ENCODE results near the gene INAVA. TPM values are rescaled to one million over a fixed set of nuclear protein-coding genes. Genes with fewer than 3 reads are reported as not detected.

The INAVA gene
- total RNA-seq, 1 donor from 2014 or later: 54.8 TPM

DNA sequence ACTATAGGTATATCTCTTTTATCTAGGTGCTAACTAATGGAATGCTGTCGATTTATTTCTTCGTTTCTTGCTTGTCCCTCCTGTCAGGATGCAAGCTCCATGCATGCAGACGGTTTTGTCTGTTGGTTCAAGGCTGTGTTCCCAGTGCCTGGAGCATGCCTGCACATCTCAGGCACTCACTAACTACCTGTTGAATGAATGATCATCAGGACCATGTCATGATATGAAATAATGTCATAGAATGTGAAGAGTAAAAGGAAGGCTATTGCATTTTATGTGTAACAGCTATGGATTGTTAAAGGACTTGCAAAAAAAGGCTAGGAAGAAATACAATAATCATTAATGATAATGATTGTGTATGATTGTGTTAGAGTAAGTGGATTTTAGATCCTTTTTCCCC lies 17.7 kb upstream of the INAVA start:
- no peak for ATAC-seq

GRCh38 chr1:200877839-200878551 lies 16.7 kb upstream of the INAVA start:
- ATAC-seq: peak; percentile 49

DNA sequence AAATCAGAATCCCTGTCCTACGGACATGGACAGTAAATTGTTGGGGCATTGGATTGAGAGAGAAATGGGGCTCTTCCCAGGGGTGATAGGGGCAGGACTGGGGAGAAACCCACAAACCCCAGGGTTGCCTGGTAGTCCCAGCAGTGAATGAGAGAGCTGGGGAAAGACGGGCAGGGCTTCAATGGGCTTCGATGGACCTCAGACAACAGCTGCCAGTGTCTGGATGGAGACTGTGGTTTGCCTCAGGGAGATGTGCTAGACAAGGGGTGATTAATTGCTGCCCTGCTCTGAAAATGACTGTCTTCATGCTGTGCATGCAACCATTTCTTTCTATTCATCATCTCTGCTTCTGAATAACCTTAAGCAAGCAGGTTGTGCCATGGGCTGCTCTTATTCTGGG lies 14.5 kb upstream of the INAVA start:
- ATAC-seq: no peak

DNA sequence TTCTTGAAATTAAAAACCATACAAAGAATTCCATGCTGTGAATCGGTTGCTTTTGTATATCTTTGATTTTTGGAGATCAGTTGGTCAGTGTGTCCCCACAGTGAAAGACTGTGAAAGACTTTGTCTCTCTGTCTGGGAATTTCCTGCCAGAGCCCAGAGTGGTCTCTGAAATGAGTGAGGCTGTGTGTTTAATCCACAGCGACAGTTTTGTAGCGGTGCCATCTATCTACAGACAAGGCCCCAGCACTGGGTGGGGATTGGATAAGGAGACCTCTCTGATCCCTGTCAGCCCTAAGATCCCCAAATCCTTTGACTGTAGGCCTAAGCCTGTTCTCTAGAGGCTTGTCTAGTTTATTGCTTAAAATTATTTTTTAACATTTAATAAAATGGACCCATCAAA lies 11.6 kb upstream of the INAVA start:
- ATAC-seq: no peak

DNA sequence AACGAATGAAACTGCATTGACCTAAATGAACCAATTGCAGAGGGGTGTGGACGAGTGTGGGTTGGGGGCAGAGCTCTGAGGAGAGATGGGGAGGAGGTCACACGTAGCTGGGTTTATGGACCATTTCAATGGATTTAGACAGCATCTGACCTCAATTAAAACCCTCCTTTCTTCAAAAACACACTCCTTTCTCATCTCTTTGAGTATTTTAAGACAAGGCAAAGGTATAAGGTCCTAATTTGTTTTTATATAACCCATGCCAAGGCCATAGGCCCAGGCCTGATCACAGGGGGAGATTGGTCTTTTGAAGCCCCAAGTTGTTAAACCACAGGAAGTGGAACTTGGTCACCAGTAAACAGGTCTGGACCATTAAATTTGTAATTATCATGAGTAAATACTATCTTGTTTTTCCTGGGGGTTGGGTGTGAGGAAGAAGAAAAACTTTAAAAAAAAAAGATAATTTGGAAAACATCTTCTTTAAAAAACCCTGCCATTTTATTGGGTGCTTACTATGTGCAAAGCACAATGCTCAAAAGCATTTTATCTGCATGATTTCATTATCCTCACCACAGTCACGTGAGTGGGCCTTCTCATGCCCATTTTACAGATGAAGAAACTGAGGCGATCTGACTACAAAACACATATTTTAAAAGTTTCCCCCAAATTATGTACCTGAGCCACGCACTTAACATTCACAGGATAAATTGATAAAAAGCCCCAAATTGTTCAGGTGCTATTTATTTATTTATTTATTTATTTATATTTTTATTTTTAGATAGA lies 8.9 kb upstream of the INAVA start:
- ATAC-seq: no peak

DNA sequence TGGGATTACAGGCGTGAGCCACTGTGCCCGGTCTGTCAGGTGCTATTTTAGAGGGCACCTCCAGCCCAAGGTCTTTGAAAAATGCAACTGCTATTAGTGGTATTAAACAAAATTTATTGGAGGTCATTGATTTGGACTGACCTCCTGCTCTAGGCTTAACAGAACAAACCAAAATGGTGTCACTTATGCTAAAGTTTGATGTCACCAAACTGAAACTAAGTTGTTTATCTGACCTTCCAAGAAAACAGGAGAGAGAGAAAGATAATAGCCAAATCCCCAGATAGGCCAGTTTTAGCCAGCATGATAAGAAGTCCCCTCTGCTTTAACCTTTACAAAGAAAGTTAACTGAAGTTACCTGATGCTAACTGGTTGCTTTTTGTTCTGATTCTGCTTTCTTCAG lies 8.1 kb upstream of the INAVA start:
- no peak for ATAC-seq

DNA sequence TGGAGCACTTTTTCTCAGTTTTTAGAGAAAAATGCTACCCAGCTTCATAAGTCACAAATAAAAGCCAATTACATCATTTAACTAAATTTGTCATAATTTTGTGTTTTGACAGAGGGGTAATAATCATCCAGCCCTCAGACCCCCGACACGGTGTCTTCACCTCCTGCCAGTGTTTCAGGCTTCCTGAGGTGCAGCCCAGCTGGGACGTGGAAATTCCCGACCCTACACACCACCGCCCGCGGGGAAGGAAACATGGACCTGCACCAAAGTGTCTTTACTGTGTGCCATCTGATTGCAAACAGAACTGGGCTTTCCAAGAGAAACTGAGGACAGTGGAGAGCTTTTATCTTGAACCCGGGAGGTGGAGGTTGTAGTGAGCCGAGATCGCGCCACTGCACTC lies 7.7 kb upstream of the INAVA start:
- no peak for ATAC-seq

DNA sequence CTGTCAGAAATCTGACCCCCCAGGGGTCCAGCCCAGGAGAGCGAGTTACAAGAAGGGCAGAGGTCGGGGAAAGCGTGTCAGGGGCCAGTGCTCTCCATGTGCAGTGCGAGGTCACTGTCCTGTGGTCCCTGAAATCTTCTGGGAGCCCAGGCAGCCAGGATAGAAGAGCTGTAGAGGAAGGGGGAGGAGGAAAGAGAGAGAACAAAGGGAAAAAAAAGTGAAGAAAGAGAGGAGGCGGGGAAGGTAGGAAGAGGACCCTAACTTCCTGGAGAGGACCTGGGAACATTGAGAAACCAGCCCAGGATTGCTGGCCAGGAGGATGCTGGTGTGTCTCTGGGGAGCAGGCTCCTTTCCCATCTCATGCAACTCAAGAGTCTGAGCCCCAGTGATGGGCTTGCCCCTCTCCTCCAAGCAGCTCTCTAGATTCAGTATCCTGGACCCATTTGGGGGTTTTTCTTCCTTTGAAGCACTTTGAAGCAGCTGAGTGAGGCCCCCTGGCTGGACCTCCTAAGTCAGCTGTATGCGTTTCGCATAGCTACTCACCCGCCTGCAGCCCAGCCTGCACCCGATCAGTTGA lies 6.8 kb upstream of the INAVA start:
- no peak for ATAC-seq

- peak; percentile 63 for ATAC-seq
Measured at GRCh38 chr1:200888349-200888838, 6.3 kb upstream of the INAVA start.

- ATAC-seq: peak; percentile 44
Measured at GRCh38 chr1:200889571-200889970, 5.1 kb upstream of the INAVA start.

- no peak for ATAC-seq
Measured at GRCh38 chr1:200890027-200890426, 4.7 kb upstream of the INAVA start.

DNA sequence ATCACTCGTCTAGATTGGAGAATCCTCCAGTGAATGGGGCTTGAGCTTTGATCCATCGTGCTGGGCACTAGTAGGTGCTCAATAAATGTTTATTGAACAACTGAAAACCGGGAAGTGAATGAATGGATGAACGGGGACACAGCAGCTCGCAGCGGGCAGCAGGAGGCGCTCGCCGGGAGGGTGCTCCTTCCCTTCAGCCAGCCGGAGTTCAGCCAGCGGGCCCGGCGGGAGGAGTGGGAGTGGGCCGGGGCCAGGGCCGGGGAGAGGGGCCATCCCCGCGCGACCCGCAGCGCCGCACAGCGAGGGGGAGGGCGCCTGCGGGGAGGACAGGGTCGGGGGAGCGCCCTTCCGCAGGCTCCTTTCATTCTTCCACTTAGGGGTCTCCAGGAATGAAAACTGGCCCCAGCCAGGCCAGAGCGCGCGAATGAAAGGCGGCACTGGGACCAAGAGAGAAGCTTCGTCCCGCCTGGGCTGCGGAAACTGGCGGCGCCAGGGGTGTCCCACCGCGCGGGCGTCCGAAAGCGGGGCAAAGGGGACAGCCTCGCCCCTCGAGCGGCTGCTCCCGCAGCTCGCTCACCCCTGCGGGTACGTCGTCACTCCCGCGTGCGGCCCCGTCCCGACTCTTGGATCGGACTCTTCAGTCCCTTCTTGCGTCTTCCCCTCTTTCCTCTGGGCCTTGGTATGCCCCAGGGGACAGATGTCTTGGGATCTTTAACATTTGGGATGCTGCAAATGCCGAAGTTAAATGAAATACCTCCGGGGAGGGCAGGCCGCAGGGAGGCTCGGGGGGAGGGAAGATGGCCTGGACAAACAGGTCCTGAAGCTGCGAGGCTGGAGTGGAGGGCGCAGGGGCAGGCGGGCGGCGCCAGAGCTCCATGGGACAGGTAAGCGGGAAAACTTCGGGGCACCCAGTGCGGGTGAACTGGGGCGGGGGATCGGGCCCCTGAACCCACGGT lies 3.6 kb upstream of the INAVA start:
- ATAC-seq: peak; percentile 9

- ATAC-seq: no peak
Measured at GRCh38 chr1:200891774-200892157, 2.9 kb upstream of the INAVA start.

DNA sequence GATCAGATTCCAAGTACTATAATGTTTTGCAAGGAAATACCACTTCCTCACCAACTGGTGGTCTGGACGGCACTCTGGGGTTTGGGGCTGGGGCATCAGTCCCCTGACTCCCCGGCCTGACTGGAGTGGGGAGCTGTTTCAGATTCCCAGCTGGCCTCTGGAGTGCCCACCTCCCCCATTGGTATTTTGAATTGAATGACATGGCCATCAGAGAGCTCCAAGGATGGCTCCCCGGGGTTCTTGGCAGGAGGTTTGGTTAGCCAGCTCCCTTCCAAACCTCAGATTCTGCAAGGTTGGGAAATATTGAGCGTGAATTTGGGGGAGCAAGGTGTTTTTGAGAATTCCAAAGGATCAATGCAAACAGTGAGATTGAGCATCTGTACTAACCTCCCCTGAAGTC lies 2.2 kb upstream of the INAVA start:
- no peak for ATAC-seq

- ATAC-seq: no peak
Measured at GRCh38 chr1:200892958-200893357, 1.7 kb upstream of the INAVA start.

DNA sequence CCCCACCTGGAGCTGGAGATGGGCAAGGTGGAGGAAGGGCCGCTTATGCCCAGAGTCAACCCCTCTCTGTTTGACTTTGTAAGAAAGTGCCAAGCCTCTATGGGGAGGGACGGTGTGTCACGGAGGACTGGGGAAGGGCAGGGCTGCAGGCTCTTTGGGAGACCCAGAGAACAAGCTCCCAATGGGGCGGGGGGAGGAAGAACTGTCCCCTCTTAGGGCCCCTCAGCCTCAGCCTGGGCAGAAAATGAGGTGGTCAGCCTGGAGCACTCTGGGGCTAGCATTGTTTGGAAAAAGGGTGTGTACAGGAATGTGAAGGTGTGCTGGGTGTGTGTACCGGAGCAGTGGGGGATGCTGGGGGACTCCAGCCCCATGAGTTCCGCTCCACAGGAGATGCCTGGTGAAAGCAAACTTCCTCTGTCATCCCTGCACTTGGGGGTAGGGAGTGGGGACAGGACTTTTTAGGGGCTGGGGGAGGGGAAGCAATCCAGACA lies 1.2 kb upstream of the INAVA start:
- peak; percentile 2 for ATAC-seq

- peak; percentile 11 for ATAC-seq
Measured at GRCh38 chr1:200895443-200895789, 716 bp downstream of the INAVA start.

DNA sequence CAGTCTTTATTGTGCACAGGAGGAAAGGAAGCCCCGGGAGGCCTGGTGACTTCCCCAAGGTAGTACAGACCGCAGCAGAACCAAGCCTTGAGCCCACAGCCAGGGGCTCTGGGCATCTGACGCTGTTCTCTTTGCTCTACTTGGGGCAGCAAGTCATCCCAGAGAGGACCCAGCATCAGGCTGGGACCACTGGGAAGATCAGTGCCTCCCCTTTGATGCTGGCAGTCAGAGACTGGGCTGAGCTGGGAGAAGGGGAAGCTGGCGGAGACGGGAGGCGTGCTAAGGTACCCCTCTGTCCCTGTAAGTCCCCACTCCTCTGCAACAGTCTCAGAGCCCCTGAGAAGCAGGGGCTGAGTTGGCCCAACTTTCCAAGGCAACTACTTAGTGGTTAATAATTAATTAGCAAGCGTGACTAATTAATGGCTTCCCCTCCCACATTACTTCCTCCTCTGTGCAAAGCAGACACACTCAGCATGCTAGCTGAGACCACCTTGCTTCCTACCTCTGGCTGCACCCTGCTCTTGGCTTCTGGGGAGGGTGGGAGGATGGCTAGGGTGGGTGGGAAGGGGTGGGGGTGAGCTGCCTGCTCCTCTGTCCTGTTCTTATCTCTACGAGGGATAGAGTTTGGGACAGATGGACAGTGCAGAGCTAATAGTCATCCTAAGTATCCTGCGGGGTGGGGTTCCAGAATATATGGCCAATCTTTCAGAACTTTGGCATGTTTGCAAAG lies 1.3 kb downstream of the INAVA start:
- no peak for ATAC-seq

DNA sequence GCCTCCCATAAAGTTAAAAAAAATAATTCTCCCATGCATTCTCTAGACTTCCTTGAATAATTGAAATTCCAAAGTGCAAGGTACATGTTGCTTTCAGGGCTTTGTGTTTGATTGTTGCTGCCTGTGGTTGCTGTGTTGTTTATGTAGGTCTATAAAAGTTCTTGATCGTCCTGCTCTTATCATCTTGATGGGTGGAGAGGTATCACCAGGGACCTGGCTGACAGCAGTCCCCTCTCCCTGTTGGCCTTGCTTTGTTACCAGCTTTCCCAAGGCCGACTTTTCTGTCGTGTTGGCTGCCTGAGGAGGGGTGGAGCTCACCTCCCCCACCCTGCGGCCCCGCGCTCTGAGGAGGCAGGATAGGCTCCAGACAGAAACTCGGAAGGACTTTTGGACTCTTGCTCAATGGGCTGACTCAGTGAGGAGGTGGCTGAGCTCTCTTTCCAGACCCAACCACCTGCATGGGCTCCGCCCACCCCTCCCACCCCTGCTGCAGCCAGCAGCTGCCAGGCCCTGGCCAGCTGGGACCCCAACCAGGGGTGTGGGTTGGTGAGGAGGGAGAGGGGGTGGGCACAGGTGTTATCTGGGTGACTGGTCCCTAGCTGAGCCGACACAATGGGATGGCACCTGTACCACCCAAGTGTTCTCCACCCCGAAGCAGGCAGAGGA lies 2.0 kb downstream of the INAVA start:
- peak; percentile 79 for ATAC-seq

DNA sequence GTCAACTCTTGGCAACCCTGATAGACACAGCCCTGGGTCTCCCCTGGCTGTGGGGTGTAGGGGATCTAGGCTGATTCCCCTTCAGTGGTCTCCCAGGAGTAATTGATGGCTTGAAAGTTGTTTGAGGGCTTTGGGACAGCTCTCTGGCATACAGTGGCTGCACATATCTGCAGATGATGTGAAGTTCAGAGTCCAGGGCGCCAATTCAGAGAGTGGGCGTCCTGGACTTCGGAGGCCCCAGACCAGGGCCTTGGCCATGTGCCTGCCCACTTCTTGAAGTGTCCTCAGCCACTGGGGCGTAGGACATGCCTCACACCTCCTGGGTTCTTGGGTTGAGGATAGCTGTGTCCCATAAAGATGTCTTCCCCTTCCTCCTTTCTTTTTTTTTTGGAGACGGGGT lies 2.6 kb downstream of the INAVA start:
- no peak for ATAC-seq

- no peak for ATAC-seq
Measured at GRCh38 chr1:200899015-200899386, 4.3 kb downstream of the INAVA start.

Measured in esophagus mucosa (tissue), 1 donor.